ENCODE results near the gene NOSIP. TPM values are rescaled to one million over a fixed set of nuclear protein-coding genes. Genes with fewer than 3 reads are reported as not detected.

The NOSIP gene
- total RNA-seq, 4 donors from 2014 or later, result 62.4 to 92.8 (median 78.9) TPM

DNA sequence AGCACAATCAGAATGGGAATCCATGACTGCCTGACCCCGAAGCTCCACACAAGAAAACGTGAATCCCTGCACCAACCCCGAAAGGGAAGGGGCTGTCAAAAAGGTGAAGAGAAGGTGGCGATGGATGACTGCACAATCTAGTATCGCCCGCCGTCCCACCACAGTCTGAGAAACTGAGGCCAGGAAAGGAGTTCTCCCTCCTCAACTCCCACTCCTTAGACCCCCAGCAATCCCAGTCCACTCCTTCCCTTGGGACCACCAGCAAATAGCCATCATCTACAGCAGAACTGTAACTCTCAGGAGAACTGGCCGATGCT lies 451 bp downstream of the NOSIP start:
- no peaks in the 10 kb centered on the region for H3K9me3 ChIP-seq
- peaks cover 44 to 54% of the 10 kb centered on the region in 2 donors for H3K4me1 ChIP-seq
- DNase-seq (no peak), ATAC-seq (peak; percentile 14 to 31)
- TF ChIP-seq, protein P1, sequence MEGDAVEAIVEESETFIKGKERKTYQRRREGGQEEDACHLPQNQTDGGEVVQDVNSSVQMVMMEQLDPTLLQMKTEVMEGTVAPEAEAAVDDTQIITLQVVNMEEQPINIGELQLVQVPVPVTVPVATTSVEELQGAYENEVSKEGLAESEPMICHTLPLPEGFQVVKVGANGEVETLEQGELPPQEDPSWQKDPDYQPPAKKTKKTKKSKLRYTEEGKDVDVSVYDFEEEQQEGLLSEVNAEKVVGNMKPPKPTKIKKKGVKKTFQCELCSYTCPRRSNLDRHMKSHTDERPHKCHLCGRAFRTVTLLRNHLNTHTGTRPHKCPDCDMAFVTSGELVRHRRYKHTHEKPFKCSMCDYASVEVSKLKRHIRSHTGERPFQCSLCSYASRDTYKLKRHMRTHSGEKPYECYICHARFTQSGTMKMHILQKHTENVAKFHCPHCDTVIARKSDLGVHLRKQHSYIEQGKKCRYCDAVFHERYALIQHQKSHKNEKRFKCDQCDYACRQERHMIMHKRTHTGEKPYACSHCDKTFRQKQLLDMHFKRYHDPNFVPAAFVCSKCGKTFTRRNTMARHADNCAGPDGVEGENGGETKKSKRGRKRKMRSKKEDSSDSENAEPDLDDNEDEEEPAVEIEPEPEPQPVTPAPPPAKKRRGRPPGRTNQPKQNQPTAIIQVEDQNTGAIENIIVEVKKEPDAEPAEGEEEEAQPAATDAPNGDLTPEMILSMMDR (IDR thresholded peaks at IDR 0.05 in 4 of 5, conservative IDR thresholded peaks at IDR 0.05 in 1 of 5), result no peak
- H3K27me3 ChIP-seq, result no peaks in the 10 kb centered on the region
- peak overlapping the region; percentile 80 to 88 (median 83) for H3K27ac ChIP-seq
- H3K4me3 ChIP-seq, result peak overlapping the region; percentile 56 to 86 (median 74)
- intact Hi-C loops (cut with DNase I; ENCODE audit: low total_unique reads) (loop anchor here (2.0 kb wide), 1 partner anchor 61 kb away; the partner anchor contains the start of gene RRAS), in situ Hi-C loops (cut with MboI; ENCODE audit: low sequenced_read_pairs in 4 of 4) (loop anchor here in 2 of 4 donors (10.0 kb wide), 2 partner anchors 85 to 95 kb away; partner anchors contain the start of genes BCL2L12 (in 1 of the 2), IRF3 (in 1 of the 2) and PRMT1 (in 1 of the 2))
- H3K36me3 ChIP-seq, result peaks cover 0 to 12% of the 10 kb centered on the region in 2 donors

DNA sequence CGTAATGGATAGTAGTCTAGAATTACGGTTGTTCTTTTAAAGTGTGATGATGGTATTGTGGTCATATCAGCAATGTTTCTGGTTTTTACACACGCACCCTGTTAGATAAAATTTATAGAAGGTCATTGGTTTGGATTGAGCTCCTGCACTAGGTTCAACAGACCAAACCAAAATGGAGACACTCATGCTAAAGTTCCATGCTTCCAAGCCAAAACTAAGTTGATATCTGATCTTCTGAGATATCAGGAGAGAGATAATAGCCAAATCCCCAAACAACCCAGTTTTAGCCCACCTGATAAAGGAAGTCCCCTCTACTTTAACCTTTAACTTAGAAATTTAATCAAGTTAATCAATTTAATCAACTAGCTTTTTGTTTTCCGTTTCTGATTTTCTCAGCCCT lies 1.2 kb downstream of the NOSIP start:
- DNase-seq, result no peak
- H3K27me3 ChIP-seq, result no peaks in the 10 kb centered on the region
- H3K4me3 ChIP-seq, result peak overlapping the region; percentile 56 to 86 (median 74)
- intact Hi-C loops (cut with DNase I; ENCODE audit: low total_unique reads), result no loop called here
- H3K4me1 ChIP-seq, result peaks cover 44 to 58% of the 10 kb centered on the region in 2 donors
- no peaks in the 10 kb centered on the region for H3K9me3 ChIP-seq
- TF ChIP-seq, protein P1 (IDR thresholded peaks at IDR 0.05 in 4 of 5, conservative IDR thresholded peaks at IDR 0.05 in 1 of 5), result no peak
- no peak for TF ChIP-seq POLR2A (IDR thresholded peaks at IDR 0.05)
- no peak for ATAC-seq
- in situ Hi-C loops (cut with MboI; ENCODE audit: low sequenced_read_pairs in 4 of 4), result loop anchor here in 2 of 4 donors (10.0 kb wide), 2 partner anchors 86 to 96 kb away; partner anchors contain the start of genes BCL2L12 (in 1 of the 2), IRF3 (in 1 of the 2) and PRMT1 (in 1 of the 2)
- H3K36me3 ChIP-seq, result peaks cover 0 to 12% of the 10 kb centered on the region in 2 donors
- peak overlapping the region; percentile 80 to 88 (median 83) for H3K27ac ChIP-seq

DNA sequence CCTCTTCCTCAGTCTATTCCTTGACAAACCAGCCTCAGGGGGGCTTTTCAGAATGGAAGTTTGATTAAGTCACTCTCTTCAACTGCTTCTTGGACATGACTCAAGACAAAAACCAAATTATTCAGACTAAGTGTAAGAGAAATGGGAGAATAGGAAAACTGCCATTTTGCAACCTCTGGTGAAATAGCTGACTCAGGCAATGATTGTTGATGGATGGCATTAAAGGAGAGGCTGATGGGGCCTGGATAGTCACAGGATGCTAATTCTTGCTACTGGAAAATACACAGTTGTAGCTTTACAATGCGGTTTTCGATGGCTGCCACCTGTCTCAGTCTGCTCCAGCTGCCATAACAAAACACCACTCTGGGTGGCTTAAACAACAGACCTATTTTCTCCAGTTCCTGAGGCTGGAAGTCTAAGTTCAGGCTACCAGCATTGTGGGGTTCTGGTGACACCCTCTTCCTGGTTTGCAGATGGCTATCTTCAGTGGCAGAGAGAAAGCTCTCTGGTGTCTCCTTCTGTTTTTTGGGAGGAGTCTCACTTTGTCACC lies 6.1 kb downstream of the NOSIP start:
- no peaks in the 10 kb centered on the region for H3K9me3 ChIP-seq
- ATAC-seq (no peak), DNase-seq (no peak)
- TF ChIP-seq, protein P1 (IDR thresholded peaks at IDR 0.05 in 4 of 5, conservative IDR thresholded peaks at IDR 0.05 in 1 of 5), result no peak
- no peak for TF ChIP-seq POLR2A (IDR thresholded peaks at IDR 0.05)
- no peaks in the 10 kb centered on the region for H3K27me3 ChIP-seq
- H3K36me3 ChIP-seq, result peaks cover 0 to 12% of the 10 kb centered on the region in 2 donors
- H3K27ac ChIP-seq, result peak overlapping the region in 3 of 4 donors; percentile 35 to 85 (median 70)
- H3K4me3 ChIP-seq, result no peak overlapping the region
- H3K4me1 ChIP-seq, result peaks cover 60 to 75% of the 10 kb centered on the region in 2 donors
- in situ Hi-C loops (cut with MboI; ENCODE audit: low sequenced_read_pairs in 4 of 4), result loop anchor here in 3 of 4 donors (5.0 to 10.0 kb wide), 3 partner anchors 77 to 101 kb away; partner anchors contain the start of genes BCL2L12 (in 1 of the 3), IRF3 (in 1 of the 3), PRMT1 (in 1 of the 3) and RPS11 (in 1 of the 3)
- intact Hi-C loops (cut with DNase I; ENCODE audit: low total_unique reads), result no loop called here

DNA sequence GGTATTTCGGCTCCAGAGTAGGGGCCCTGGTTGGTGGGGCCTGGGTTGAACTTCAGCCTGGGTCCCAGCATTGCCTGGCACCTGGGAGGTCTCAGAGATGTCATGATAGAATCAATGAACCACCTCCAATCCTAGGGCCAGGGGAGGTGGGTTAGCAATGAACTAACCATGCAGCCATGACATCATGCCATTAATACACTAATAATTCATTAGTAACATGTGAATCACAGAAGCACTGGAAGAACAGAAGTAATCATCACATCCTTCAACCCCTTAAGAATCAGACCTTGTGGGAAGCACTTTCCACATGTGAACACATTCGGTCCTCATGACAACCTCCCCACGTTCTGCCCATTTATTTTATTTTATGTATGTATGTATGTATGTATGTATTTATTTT lies 6.9 kb downstream of the NOSIP start:
- Histone ChIP-seq H3K4me1 (peaks cover 51 to 68% of the 10 kb centered on the region in 2 donors), H3K36me3 (peaks cover 0 to 12% of the 10 kb centered on the region in 2 donors), H3K4me3 (no peak overlapping the region), H3K9me3 (no peaks in the 10 kb centered on the region), H3K27ac (peak overlapping the region; percentile 69 to 85 (median 75)), H3K27me3 (no peaks in the 10 kb centered on the region)
- in situ Hi-C loops (cut with MboI; ENCODE audit: low sequenced_read_pairs in 4 of 4), result loop anchor here in 3 of 4 donors (5.0 to 10.0 kb wide), 3 partner anchors 76 to 101 kb away; partner anchors contain the start of genes BCL2L12 (in 1 of the 3), IRF3 (in 1 of the 3), PRMT1 (in 1 of the 3) and RPS11 (in 1 of the 3)
- no peak for ATAC-seq
- no peak for TF ChIP-seq POLR2A (IDR thresholded peaks at IDR 0.05)
- TF ChIP-seq, protein P1 (IDR thresholded peaks at IDR 0.05 in 4 of 5, conservative IDR thresholded peaks at IDR 0.05 in 1 of 5), result no peak
- no peak for DNase-seq
- intact Hi-C loops (cut with DNase I; ENCODE audit: low total_unique reads), result no loop called here
